Measurements from ENCODE around the gene DDI2.
"Not testable (repeated sequence)": the region's sequence is repeated elsewhere in the genome, so short reads cannot be mapped to it uniquely, and the experiment has no call there.

Gene DDI2

DNA sequence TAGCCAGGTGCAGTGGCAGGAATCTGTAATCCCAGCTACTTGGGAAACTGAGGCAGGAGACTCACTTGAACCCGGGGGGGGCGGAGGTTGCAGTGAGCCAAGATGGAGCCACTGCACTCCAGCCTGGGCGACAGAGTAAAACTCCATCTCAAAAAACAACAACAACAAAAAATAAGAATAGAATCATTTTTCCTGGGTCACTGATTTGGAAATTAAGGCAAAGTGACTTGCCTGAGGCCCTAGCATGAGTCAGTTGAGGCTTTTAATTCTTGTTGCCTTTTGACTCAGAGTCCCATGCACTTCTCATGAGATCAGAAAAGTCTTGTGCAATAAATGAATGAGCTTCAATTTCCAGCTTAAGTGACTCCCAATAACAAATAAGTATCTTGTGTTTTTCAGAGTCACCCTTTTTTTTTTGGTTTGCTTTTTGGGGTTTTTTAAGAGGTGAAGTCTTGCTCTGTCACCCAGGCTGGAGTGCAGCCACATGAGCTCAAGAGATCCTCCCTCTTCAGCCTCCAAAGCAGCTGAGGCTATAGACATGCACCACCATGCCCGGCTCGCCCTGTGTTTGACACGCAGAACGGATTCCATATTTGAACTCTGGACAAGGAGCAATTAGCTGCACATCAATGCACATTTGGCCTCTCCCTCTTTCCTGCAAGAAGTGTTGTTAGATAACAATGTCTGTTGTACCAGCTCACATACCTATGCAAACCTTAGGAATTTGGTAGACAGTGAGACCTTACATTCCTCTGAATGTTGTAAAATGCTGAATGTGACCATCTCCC lies 63.5 kb downstream of the DDI2 start:
- DNase-seq = no peak

DNA sequence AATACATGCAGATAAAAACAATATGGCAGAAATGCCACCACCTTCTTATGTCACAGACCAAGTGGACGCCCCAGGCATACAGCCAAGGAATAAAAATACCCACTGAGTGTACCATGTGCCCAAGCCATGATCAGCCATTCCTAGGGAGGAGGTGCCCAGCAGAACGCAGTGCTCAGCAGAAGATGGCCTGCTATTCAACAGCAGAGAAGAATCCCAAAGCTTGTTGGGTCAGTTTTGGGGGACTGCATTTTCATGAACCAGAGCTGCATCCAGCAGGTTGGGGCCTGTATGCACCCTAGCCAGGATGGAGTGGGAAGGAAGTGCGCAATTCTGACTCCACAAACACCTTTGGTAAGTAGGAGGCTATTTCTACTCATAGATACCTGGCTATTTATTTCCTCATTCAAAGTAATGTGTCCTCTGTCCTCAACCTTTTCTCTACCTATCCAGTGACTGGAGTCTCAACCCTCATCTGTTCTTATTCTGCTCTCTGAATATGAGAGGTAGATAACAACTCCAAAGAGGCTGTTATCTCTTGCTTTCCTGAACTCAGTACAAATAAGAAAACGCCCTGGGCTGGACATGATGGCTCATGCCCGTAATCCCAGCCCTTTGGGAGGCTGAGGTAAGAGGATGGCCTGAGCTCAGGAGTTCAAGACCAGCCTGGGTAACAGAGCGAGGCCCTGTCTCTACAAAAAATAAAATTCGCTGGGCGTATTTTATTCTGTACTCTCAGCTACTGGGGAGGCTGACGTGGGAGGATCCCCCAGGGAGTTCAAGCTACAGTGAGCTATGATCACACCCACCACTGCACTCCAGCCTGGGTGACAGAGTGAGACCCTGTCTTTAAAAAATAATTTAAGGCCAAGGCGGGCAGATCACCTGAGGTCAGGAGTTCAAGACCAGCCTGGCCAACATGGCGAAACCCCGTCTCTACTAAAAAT lies 64.4 kb downstream of the DDI2 start:
- peak in 1 of 2 donors; percentile 68 for DNase-seq

DNA sequence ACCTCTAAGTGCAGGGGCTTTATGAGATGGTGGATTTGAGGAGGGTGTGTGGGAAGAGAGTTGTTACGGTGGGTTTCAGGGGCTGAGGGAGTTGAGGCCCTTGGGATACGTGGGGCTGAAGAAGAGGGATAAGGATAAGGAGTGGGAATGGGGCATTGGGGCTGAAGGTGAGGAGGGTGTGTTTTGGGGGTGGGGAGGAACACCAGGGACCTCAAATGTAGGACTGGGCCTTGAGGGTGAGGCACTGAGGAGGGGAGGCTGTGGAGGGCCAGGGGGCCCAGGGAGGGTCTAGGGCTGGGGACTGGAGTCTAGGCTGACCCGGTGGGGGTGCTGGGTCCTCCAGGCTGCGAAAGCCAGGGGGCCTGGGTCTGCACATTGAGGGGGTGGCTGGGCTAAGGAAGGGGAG lies 65.7 kb downstream of the DDI2 start:
- no peak for DNase-seq

DNA sequence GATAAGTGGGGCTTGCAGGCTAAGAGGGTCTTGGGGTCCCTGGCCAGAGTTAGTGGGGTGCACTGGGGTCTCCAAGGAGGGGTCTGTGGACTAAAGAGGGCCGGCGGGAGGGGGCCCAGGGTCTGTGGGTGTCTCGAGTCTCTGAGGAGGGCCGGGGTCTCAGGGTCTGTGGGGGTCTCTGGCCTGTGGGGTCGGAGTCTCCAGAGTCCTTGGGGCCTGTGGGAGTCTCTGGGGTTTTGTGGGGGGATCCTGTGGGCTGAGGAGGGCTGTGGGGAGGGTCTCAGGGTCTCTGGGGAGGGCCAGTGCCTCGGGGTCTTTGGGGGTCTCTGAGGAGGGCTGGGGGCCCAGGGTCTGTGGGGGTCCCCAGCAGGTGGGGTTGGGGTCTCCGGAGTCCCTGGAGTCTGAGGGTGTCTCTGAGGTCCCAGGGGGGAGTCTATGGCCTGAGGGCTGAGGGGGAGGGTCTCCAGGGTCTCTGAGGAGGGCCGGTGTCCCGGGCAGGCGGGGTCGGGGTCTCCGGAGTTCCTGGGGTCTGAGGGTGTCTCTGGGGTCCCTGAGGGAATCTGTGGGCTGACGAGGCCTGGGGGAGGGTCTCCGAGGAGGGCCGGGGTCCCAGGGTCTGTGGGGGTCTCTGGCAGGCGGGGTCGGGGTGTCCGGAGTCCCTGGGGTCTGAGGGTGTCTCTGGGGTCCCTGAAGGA lies 66.2 kb downstream of the DDI2 start:
- no peak for DNase-seq

DNA sequence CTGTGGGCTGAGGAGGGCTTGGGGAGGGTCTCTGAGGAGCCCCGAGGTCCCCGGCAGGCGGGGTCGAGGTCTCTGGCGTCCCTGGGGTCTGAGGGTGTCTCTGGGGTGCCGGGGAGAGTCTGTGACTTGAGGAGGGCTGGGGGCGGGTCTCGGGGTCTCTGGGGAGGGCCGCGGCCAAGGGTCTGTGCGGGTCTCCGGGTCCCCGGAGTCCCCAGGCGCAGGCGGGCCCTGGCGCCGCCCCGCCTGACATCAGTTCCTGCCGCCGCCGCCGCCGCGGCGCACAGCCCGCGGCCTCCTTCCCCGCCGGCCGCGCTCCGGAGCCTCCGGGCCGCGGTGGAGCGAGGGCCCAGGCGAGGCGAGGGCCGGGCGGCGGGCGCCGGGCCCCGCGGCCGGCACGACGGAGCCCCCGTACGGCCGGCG lies 66.8 kb downstream of the DDI2 start, which contains the start of gene PLEKHM2:
TSS of gene PLEKHM2 (plus strand) at position 279 of the 420 bp plus-strand sequence. CDS start 239 bp downstream, outside the sequence.
- peak; percentile 54 to 63 for DNase-seq

DNA sequence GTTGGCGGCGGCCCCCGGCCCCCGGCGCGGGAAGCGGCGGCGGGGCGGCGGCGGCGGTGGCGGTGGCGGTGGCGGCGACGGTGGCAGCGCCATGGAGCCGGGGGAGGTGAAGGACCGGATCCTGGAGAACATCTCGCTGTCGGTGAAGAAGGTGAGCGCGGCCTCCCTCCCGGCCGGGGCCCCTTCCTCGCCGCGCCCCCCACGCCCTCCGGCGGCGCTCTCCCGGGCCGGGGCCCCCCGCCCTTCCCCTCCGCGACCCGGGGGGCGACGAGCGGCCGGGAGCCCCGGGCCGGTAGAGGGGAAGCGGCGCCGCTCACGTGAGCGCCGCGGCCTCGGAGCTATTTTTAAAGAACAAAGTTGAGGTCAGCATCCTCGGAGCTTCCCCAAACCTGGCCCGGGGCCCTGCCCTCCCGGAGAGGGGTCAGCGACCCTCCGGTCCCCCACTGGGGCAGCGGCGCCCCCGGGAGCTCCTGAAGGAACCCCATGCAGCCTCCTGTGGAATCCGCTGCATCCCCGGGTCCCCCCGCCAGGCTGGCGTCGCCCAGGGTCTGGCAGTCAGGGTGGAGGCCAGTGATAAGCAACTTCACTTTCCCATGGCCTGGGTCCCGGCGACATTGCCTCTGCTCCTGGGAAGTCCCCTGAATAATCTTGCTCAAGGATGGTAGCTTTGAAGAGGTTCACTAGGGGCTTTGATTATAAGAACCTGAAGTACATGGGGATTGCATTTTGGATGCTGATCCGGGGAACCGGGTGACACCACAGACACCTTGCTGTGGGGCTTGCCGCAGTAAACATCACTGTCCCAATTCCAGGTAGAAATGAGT lies 67.4 kb downstream of the DDI2 start:
- peak; percentile 47 to 53 for DNase-seq

DNA sequence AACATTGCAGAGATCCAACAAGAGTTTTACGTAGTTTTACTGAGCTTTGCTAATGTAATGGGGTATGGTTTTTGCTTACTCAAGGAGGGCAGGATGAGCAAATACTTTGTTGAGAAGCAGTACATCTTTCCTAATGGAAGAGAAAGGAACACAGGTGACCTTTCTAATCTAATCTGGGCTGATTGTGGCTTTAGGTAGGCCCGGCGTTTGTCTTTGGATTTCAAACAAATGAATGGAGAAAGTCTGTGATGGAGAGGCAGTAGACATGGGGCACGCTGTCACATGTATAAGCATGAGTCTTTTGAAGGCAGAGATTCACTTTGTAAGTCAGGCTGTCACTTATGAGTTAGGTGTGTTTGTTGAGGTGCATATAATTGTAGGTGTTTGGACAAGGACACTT lies 68.6 kb downstream of the DDI2 start:
- DNase-seq = no peak

DNA sequence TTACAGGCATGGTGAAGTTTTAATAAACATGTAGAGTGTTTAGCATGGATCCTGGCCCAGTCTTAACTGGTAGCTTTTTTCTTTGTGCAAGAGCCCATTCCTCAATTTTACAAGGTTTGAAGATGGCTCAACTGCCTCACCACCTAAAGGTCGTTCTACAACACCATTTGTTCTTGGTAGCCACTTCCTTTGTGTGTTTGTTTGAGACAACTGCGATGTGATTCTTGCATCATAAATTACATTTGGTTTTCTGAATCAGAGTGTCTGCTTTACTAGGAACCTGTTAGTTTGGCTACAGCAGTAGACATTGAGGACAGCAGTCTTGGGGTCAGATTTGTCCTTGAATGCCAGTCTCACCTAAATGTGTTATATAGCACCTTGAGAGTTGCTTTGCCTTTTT lies 70.2 kb downstream of the DDI2 start:
- DNase-seq = no peak

DNA sequence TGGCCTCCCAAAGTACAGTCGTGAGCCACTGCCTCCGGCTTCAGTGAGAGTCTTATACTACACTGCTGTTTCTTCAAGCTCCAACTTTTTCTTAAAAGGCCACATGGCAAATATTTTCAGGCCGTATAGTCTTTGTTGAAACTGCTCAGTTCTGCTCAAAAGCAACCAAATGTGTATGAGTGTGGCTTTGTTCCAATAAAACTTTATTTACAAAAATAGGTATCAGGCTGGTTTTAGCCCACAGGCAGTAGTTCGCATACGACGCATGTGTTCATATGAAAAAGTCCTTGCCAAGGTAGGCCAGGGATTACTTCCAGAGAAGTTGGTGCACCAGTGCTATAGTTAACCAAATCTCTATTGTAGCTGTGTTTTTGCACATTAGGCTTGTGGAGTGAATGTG lies 73.1 kb downstream of the DDI2 start:
- DNase-seq = no peak

DNA sequence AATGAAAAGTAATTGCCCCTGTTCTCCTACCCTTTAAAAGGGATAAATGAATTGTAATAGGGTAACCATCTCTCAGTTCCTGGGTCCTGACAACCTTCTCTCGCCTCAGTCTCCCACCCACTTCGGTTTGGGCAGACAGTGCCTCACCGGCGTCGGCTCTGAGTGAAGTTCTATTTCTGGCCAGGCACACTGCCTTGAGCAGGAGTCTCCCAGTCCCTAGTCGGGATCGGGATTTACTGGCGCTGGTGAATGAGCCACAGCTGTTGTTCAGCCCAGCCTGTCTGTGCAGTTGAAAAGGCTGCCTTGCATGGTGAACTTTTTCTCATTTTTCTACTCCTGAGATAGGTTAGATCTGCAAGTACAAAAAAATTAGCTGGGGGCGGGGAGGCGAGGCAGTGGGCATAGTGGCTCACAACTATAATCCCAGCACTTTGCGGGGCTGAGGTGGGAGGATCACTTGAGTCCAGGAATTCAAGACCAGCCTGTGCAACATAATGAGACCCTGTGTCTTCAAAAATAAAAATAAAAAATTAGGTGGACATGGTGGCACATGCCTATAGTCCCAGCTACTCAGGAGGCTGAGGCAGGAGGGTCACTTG lies 74.3 kb downstream of the DDI2 start:
- DNase-seq = no peak

DNA sequence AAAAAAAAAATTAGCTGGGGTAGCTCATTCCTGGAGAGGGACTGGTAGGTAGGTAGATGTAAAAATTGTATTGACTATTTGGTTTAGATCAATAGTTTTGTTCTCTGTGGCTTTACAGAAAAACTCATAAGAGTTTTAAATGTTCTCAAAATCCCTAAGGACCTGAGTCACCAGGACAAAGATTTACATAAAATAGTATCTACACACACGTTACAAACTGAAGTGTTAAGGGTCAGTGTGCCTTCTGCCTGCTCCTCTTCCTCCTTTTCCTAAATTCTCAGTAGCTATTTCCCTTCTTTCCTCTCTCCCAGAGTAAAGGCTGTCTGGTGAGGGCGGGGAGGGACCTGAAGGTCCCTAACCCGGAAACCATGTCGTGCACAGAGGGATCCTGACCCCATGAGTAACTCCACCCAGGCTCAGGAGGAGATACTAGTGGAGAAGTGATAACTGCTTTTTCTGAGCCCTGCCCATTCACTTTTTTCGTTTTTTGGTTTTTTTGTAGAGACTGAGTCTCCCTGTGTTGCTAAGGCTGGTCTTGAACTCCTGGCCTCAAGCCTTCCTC lies 74.9 kb downstream of the DDI2 start:
- no peak for DNase-seq

DNA sequence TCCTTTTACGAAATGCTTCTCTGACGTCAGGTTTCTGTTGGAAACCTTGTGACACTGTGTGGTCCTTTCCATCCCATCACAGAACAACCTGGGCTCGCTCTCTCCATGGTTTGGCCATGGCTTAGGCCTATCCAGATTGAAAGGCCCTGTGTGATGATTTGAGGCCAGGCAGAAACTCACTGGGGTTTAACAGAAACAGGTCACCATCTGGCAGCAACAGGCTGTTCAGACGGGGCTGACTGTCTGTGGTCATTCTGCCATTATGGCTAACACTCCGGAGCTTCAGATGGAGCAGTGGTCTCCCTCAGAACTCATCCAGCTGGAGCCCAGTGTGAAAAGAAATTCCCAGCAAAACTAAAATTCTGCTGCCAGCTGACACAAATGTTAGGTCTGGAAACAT lies 76.1 kb downstream of the DDI2 start:
- no peak for DNase-seq

DNA sequence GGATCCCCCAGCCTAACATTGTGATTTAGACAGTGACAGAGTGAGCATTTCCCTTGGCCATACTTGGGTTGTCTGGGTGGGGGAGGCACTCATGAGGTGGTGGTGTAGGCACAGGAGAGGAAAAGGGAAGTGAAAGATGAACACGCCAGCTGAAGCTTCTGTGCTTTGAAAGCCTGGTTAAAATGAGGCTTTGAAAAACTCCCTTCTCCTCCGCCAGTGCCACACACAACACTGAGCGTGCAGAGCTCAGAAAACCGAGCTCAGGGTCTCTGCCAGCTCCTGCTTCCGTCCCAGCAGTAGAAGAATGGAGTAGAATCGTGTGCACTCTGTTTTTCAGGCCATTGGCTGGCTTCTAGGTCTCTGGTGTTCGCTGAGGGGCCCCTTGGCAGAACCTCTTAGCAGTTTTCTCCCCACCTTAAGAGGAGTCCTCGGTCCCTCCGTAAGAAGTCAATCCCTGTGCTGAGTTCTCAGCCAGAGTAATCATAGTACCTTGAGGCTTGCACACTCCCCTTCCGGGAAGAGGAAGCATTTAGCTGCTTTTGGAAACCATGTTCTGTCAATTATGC lies 79.8 kb downstream of the DDI2 start:
- peak; percentile 37 to 70 for DNase-seq

DNA sequence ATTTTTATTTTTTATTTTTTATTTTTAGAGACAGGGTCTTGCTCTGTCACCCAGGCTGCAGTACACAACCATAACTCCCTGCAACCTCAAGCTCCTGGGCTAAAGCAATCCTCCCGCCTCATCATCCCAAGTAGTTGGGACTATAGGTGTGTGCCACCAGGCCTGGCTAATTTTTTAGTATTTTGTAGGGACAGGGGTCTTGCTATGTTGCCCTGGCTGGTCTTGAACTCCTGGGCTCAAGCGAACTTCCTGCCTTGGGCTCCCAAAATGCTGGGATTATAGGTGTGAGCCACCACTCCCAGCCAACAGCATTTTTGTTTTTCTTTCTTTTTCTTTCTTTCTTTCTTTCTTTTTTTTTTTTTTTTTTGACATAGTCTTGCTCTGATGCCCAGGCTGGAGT lies 80.9 kb downstream of the DDI2 start:
- no peak for DNase-seq

DNA sequence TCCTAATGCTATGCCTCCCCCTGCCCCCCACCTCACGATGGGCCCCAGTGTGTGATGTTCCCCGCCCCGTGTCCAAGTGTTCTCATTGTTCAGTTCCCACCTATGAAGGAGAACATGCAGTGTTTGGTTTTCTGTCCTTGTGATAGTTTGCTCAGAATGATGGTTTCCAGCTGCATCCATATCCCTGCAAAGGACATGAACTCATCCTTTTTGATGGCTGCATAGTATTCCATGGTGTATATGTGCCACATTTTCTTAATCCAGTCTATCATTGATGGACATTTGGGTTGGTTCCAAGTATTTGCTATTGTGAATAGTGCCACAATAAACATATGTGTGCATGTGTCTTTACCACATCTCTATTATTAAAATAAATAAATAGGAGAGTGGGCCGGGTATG lies 82.1 kb downstream of the DDI2 start:
- DNase-seq = not testable (repeated sequence)

DNA sequence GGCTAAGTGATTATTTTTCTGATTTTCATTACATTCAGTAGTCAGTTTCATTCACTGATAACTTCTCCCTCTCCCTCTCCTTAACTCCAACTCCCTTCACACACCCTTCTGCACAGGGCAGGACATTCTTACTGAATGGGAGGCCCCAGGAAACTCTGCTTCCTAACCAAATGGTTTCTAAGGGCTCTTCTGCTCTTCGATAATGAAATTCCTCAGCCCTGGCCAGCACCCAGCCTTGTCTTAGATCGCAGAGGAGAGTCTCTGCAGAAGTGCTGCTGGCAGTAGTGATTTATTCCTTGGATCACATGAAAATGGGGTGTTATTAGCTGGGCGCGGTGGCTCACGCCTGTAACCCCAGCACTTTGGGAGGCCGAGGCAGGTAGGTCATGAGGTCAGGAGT lies 83.2 kb downstream of the DDI2 start:
- no peak for DNase-seq

DNA sequence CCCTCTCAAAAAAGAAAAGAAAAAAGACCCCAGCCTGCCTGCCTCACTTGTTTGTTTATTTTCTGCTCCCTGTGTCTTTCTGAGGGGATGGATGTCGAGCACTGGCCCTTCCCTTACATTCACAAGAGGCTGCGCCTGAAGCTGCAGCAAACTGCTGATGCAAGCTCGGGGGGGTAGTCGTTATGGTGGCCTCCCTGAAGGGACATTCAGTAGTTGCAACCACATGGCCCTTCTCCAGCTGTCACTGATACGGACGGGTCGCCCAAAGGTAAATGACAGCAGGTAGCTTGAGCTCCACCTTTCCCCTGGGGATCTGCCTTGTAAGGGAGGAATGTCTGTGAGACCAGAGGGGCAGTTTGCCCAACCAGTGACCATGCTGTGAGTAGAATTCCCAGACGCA lies 84.5 kb downstream of the DDI2 start:
- DNase-seq = no peak

DNA sequence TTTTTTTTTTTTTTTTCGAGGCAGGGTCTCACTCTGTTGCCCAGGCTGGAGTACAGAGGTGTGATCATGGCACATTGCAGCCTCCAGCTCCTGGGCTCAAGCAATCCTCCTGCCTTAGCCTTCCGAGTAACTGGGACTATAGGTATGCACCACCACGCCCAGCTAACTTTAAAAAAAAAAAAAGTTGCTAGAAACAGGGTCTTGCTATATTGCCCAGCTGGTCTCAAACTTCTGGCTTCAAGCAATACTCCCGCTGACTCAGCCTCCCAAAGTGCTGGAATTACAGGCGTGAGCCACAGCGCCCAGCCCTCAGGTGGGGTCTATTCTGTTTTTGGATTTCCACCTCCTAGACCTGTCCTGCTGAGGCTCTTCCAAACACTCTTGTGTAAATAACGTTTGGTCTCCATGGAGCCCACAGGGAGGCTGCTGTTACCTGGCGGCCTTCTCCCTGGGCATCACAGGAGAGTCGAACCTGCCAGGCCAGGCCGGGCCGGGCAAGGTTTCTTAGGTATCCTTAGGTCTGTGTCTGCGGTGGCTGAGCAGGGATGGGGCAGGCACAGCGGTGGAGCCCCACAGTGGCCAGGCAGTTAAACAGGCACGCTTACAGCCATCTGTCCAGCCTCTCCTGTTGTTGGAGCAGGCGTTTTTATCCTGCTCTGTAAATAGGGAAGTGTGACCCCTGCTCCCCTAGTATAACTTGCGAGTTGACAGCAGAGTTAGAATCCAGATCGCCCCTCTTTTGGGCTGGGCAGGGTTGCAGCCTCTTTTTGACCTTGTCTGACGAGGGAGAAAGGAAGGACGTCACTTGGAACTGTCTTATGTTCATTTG lies 85.7 kb downstream of the DDI2 start:
- no peak for DNase-seq

DNA sequence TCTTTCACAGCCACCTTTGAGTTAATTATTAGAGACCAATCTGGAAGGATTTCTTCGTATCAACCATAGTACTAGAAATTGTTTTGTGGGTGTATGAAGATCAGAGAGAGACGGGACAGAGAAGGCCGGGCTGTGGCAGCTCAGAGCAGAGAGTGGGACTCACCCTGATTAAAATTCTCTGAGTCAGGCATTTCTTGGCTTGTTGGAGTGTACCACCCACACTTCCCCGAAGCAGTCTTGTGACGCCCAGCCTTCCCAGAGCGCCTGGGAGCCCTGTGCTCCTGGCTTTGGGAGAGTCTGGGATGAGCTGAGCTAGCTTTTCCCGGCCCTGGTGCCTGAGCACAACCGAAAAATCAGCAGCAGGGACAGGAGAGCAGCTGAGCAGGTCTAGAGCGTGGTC lies 86.3 kb downstream of the DDI2 start:
- no peak for DNase-seq

DNA sequence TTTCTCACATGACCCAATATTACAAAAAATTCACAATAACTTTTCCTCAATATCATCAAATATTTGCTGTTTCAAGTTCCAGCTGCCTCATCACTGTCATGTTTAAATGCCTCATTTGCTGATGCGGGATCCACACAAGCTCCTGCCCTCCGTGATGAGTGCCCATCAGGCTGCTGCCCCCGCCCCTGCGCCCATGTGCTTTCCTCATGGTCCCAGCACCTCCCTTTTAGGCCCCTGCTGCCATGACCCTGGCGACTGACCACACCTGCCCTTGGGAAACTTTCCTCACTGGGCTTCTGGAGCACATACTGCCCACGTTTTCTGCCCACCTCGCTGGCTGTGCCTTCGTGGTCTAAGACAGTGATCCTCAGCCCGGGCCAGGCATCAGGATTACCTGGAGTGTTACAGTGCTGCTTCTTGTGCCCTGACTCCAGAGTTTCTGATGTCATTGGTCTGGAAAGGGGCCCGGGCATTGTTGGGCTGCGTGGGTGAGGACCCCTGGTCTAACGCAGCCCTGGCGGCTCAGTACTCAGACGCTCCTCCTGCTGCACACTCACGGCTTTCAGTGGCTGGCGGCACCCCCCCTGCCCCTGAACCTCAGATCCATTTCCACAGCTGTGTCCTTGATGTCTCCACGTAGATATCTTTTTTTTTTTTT lies 87.4 kb downstream of the DDI2 start:
- no peak for DNase-seq
